Astrocyte (in vitro differentiated cells and primary cell): ENCODE data around the gene ARNT2. TPM values are rescaled to one million over a fixed set of nuclear protein-coding genes. Genes with fewer than 3 reads are reported as not detected.

Experiments
- DNase-seq: peaks from one replicate; pipeline ENCODE4 v3.0.0-alpha.2; 2010; ENCODE audit warnings: low read depth
- FAIRE-seq: peaks from 2 replicates; lab custom pipeline; 2011; peaks lifted over from hg19 to GRCh38; lab: Jason Lieb, UNC
- H2AFZ ChIP-seq: 2 replicates; pipeline ENCODE4 v1.6.0; 2012; ENCODE audit warnings: low read depth, low read length, inconsistent platforms
- H3K27ac ChIP-seq: 2 replicates; pipeline ENCODE4 v1.5.1; 2011; ENCODE audit warnings: low read depth, low read length, inconsistent platforms
- H3K27me3 ChIP-seq: 2 replicates; pipeline ENCODE4 v1.6.0; 2011; ENCODE audit warnings: low read length, inconsistent platforms; ENCODE audit not compliant: insufficient read depth
- H3K36me3 ChIP-seq: 2 replicates; pipeline ENCODE4 v1.5.1; 2011; ENCODE audit warnings: low read length, inconsistent platforms; ENCODE audit not compliant: insufficient read depth
- H3K4me1 ChIP-seq: 2 replicates; pipeline ENCODE4 v1.5.1; 2011; ENCODE audit warnings: low read length, inconsistent platforms; ENCODE audit not compliant: insufficient read depth
- H3K4me2 ChIP-seq: 2 replicates; pipeline ENCODE4 v1.6.0; 2012; ENCODE audit warnings: low read length, inconsistent platforms
- H3K4me3 ChIP-seq: 2 replicates; pipeline ENCODE4 v1.5.1; 2011; ENCODE audit warnings: low read depth, mild to moderate bottlenecking, low read length, inconsistent platforms; ENCODE audit not compliant: insufficient read depth
- H3K79me2 ChIP-seq: 2 replicates; pipeline ENCODE4 v1.6.0; 2012; ENCODE audit warnings: mild to moderate bottlenecking, low read length, inconsistent platforms; ENCODE audit not compliant: insufficient read depth
- H3K9ac ChIP-seq: 2 replicates; pipeline ENCODE4 v1.6.0; 2012; ENCODE audit warnings: mild to moderate bottlenecking, low read length, inconsistent platforms
- H3K9me3 ChIP-seq: 2 replicates; pipeline ENCODE4 v1.5.1; 2012; ENCODE audit warnings: low read depth, mild to moderate bottlenecking, low read length, inconsistent platforms; ENCODE audit not compliant: insufficient read depth
- H4K20me1 ChIP-seq: 2 replicates; pipeline ENCODE4 v1.6.0; 2012; ENCODE audit warnings: low read length, inconsistent platforms; ENCODE audit not compliant: insufficient read depth
- H3K27ac Mint-ChIP-seq: one replicate; pipeline ENCODE4 v1.8.0; 2021; ENCODE audit warnings: mild to moderate bottlenecking, mixed read lengths; ENCODE audit not compliant: unreplicated experiment
- H3K27me3 Mint-ChIP-seq: one replicate; pipeline ENCODE4 v1.8.0; 2021; ENCODE audit warnings: low read depth, mixed read lengths; ENCODE audit not compliant: unreplicated experiment
- H3K36me3 Mint-ChIP-seq: one replicate; pipeline ENCODE4 v1.8.0; 2021; ENCODE audit warnings: low read depth, mixed read lengths; ENCODE audit not compliant: unreplicated experiment
- H3K4me1 Mint-ChIP-seq: one replicate; pipeline ENCODE4 v1.8.0; 2021; ENCODE audit warnings: low read depth, mixed read lengths; ENCODE audit not compliant: unreplicated experiment
- H3K4me3 Mint-ChIP-seq: one replicate; pipeline ENCODE4 v1.8.0; 2021; ENCODE audit warnings: mild to moderate bottlenecking, moderate library complexity, mixed read lengths; ENCODE audit not compliant: unreplicated experiment
- H3K9me3 Mint-ChIP-seq: one replicate; pipeline ENCODE4 v1.8.0; 2021; ENCODE audit warnings: mild to moderate bottlenecking, mixed read lengths; ENCODE audit not compliant: unreplicated experiment
- CTCF ChIP-seq: IDR thresholded peaks from 2 replicates; pipeline ENCODE4 v1.5.1; 2011; ENCODE audit warnings: low read depth, mild to moderate bottlenecking, inconsistent platforms, low read length, moderate library complexity; ENCODE audit not compliant: insufficient read depth
- EZH2 ChIP-seq: IDR thresholded peaks from 2 replicates; pipeline ENCODE4 v1.6.1; 2012; ENCODE audit warnings: mild to moderate bottlenecking, low read length, inconsistent platforms; ENCODE audit not compliant: insufficient read depth
- total RNA-seq: library from RNA; stranded (reverse); gene quantifications from 2 replicates; pipeline ENCODE4 v1.2.1, GENCODE V29; 2021

Gene ARNT2
- total RNA-seq, 1 donor from 2014 or later: 3.5 TPM

- Histone ChIP-seq H3K27me3 (no peaks in the 10 kb centered on the region), H3K9me3 (no peaks in the 10 kb centered on the region), H3K9ac (no peak overlapping the region), H2AFZ (no peak overlapping the region), H3K4me3 (no peak overlapping the region), H3K4me1 (no peaks in the 10 kb centered on the region), H3K79me2 (no peaks in the 10 kb centered on the region), H3K4me2 (no peak overlapping the region), H4K20me1 (no peaks in the 10 kb centered on the region), H3K27ac (no peak overlapping the region), H3K36me3 (peaks cover 9% of the 10 kb centered on the region)
- no peak for FAIRE-seq
- H3K36me3 Mint-ChIP-seq: peaks cover 12% of the 10 kb centered on the region
- no peaks in the 10 kb centered on the region for H3K27me3 Mint-ChIP-seq
- peaks cover 6% of the 10 kb centered on the region for H3K9me3 Mint-ChIP-seq
- TF ChIP-seq EZH2 (no peak), CTCF (no peak)
- no peak overlapping the region for H3K4me3 Mint-ChIP-seq
- no peak for DNase-seq
- H3K27ac Mint-ChIP-seq: no peak overlapping the region
- H3K4me1 Mint-ChIP-seq: peaks cover 2% of the 10 kb centered on the region
These were observed 132.0 kb downstream of the ARNT2 start for GRCh38 chr15:80536231-80536630.

- Mint-ChIP-seq H3K27me3 (no peaks in the 10 kb centered on the region), H3K9me3 (peaks cover 6% of the 10 kb centered on the region), H3K4me3 (no peak overlapping the region), H3K36me3 (peaks cover 12% of the 10 kb centered on the region), H3K27ac (no peak overlapping the region), H3K4me1 (peaks cover under 1% of the 10 kb centered on the region)
- no peaks in the 10 kb centered on the region for H3K79me2 ChIP-seq
- no peak overlapping the region for H2AFZ ChIP-seq
- no peaks in the 10 kb centered on the region for H4K20me1 ChIP-seq
- DNase-seq: no peak
- H3K27me3 ChIP-seq: no peaks in the 10 kb centered on the region
- no peak for FAIRE-seq
- H3K9ac ChIP-seq: no peak overlapping the region
- H3K4me2 ChIP-seq: no peak overlapping the region
- TF ChIP-seq EZH2 (no peak), CTCF (no peak)
- no peak overlapping the region for H3K27ac ChIP-seq
- no peaks in the 10 kb centered on the region for H3K4me1 ChIP-seq
- H3K4me3 ChIP-seq: no peak overlapping the region
- H3K9me3 ChIP-seq: no peaks in the 10 kb centered on the region
- peaks cover 9% of the 10 kb centered on the region for H3K36me3 ChIP-seq
These were observed 132.5 kb downstream of the ARNT2 start for GRCh38 chr15:80536716-80537115.

GRCh38 chr15:80545078-80545477 is 140.9 kb downstream of the ARNT2 start:
- Mint-ChIP-seq H3K36me3 (peaks cover 2% of the 10 kb centered on the region), H3K4me3 (no peak overlapping the region), H3K27ac (no peak overlapping the region), H3K4me1 (peaks cover 16% of the 10 kb centered on the region), H3K27me3 (no peaks in the 10 kb centered on the region), H3K9me3 (peaks cover 2% of the 10 kb centered on the region)
- no peak for FAIRE-seq
- Histone ChIP-seq H3K36me3 (peaks cover 4% of the 10 kb centered on the region), H3K27ac (no peak overlapping the region), H3K4me3 (no peak overlapping the region), H3K27me3 (no peaks in the 10 kb centered on the region), H3K4me1 (peaks cover 19% of the 10 kb centered on the region), H3K4me2 (no peak overlapping the region), H3K9ac (no peak overlapping the region), H3K9me3 (no peaks in the 10 kb centered on the region), H4K20me1 (no peaks in the 10 kb centered on the region), H2AFZ (no peak overlapping the region), H3K79me2 (peaks cover 27% of the 10 kb centered on the region)
- DNase-seq: no peak
- TF ChIP-seq CTCF (no peak), EZH2 (no peak)
